HEK293 (cell line): ENCODE data around the gene HMGN4.

Experiments used
- CTCF ChIA-PET: fragments of 350-600 bp; formaldehyde crosslinking; extraction: SDS; loops from one replicate; lab custom pipeline; 2021; ENCODE audit warnings: antibody characterized with exemption; lab: Yijun Ruan, JAX
- POLR2A ChIA-PET: fragments of 300-600 bp; formaldehyde crosslinking; extraction: SDS; loops from one replicate; lab custom pipeline; 2020; ENCODE audit warnings: antibody characterized with exemption, inconsistent platforms; lab: Yijun Ruan, JAX
- H3K27ac ChIP-seq: fragments of 200-500 bp; sonication (Bioruptor generic); 2 replicates; pipeline ENCODE4 v1.5.1; 2014; ENCODE audit warnings: low read depth, low read length, control low read depth, inconsistent platforms; ENCODE audit errors: extremely low read depth
- H3K36me3 ChIP-seq, 2 experiments: fragments of 200-500 bp in 1 of 2; sonication (Bioruptor generic) in 1 of 2; 1 replicate in 1 of 2; 2 replicates in 1 of 2; pipeline ENCODE4 v1.5.1; 2014 to 2017; ENCODE audit warnings: inconsistent platforms in 2 of 2, low read length in 2 of 2; ENCODE audit not compliant: control insufficient read depth in 2 of 2, insufficient read depth in 1 of 2
- H3K4me1 ChIP-seq: fragments of 200-500 bp; sonication (Bioruptor generic); 2 replicates; pipeline ENCODE4 v1.5.1; 2014; ENCODE audit warnings: mild to moderate bottlenecking, low read length, inconsistent platforms; ENCODE audit not compliant: control insufficient read depth, insufficient read depth
- H3K4me3 ChIP-seq: 2 replicates; pipeline ENCODE4 v1.5.1; 2011; ENCODE audit warnings: low read depth, mild to moderate bottlenecking, control low read depth, low read length, moderate library complexity
- H3K9me3 ChIP-seq: fragments of 200-500 bp; sonication (Bioruptor generic); 2 replicates; pipeline ENCODE4 v1.5.1; 2014; ENCODE audit warnings: low read depth, low read length, inconsistent platforms; ENCODE audit not compliant: control insufficient read depth, insufficient read depth
- GFI1B ChIP-seq: fragments of 450-650 bp; formaldehyde crosslinking; IDR thresholded peaks from 2 replicates; pipeline ENCODE4 v1.5.1; 2016; ENCODE audit warnings: missing biosample characterization, missing genetic modification characterization
- KLF10 ChIP-seq: fragments of 450-650 bp; IDR thresholded peaks from 2 replicates; pipeline ENCODE4 v1.5.1; 2018; ENCODE audit warnings: missing biosample characterization, mild to moderate bottlenecking, missing genetic modification characterization
- OVOL3 ChIP-seq: fragments of 450-650 bp; formaldehyde crosslinking; IDR thresholded peaks from 2 replicates; pipeline ENCODE4 v1.5.1; 2016; ENCODE audit warnings: missing biosample characterization, missing genetic modification characterization
- SCRT1 ChIP-seq: fragments of 450-650 bp; formaldehyde crosslinking; IDR thresholded peaks from 2 replicates; pipeline ENCODE4 v1.5.1; 2016; ENCODE audit warnings: missing biosample characterization, missing genetic modification characterization, borderline replicate concordance
- SETDB1 ChIP-seq: IDR thresholded peaks from one replicate; pipeline ENCODE4 v1.6.1; 2017; ENCODE audit warnings: mild to moderate bottlenecking, low read length, moderate library complexity, mixed read lengths; ENCODE audit not compliant: insufficient read length
- SP2 ChIP-seq: fragments of 450-650 bp; formaldehyde crosslinking; IDR thresholded peaks from 2 replicates; pipeline ENCODE4 v1.5.1; 2016; ENCODE audit warnings: missing biosample characterization, missing genetic modification characterization
- SP3 ChIP-seq: fragments of 450-650 bp; formaldehyde crosslinking; IDR thresholded peaks from 2 replicates; pipeline ENCODE4 v1.5.1; 2016; ENCODE audit warnings: missing biosample characterization, missing genetic modification characterization
- SP7 ChIP-seq: fragments of 450-650 bp; formaldehyde crosslinking; IDR thresholded peaks from 2 replicates; pipeline ENCODE4 v1.5.1; 2016; ENCODE audit warnings: missing biosample characterization, missing genetic modification characterization
- YY2 ChIP-seq: fragments of 450-650 bp; formaldehyde crosslinking; IDR thresholded peaks from 2 replicates; pipeline ENCODE4 v1.5.1; 2016; ENCODE audit warnings: missing biosample characterization, missing genetic modification characterization
- ZBTB1 ChIP-seq: fragments of 450-650 bp; formaldehyde crosslinking; IDR thresholded peaks from 2 replicates; pipeline ENCODE4 v1.5.1; 2016; ENCODE audit warnings: missing biosample characterization, missing genetic modification characterization
- ZBTB44 ChIP-seq: fragments of 450-650 bp; IDR thresholded peaks from 2 replicates; pipeline ENCODE4 v1.5.1; 2018; ENCODE audit warnings: missing biosample characterization, mild to moderate bottlenecking, missing genetic modification characterization
- ZNF121 ChIP-seq: fragments of 450-650 bp; formaldehyde crosslinking; IDR thresholded peaks from 2 replicates; pipeline ENCODE4 v1.5.1; 2016; ENCODE audit warnings: missing biosample characterization, missing genetic modification characterization
- ZNF16 ChIP-seq: fragments of 450-650 bp; formaldehyde crosslinking; IDR thresholded peaks from 2 replicates; pipeline ENCODE4 v1.5.1; 2016; ENCODE audit warnings: low read depth, missing biosample characterization, missing genetic modification characterization
- ZNF174 ChIP-seq: fragments of 450-650 bp; formaldehyde crosslinking; IDR thresholded peaks from 2 replicates; pipeline ENCODE4 v1.5.0; 2017; ENCODE audit warnings: missing biosample characterization, mild to moderate bottlenecking, missing genetic modification characterization
- ZNF184 ChIP-seq: fragments of 450-650 bp; IDR thresholded peaks from 2 replicates; pipeline ENCODE4 v1.5.1; 2018; ENCODE audit warnings: missing biosample characterization, mild to moderate bottlenecking, missing genetic modification characterization
- ZNF24 ChIP-seq: fragments of 450-650 bp; formaldehyde crosslinking; IDR thresholded peaks from 2 replicates; pipeline ENCODE4 v1.5.1; 2016; ENCODE audit warnings: missing biosample characterization, missing genetic modification characterization
- ZNF280D ChIP-seq: fragments of 450-650 bp; formaldehyde crosslinking; IDR thresholded peaks from 2 replicates; pipeline ENCODE4 v1.5.1; 2016; ENCODE audit warnings: missing biosample characterization, missing genetic modification characterization
- ZNF488 ChIP-seq: fragments of 450-650 bp; formaldehyde crosslinking; IDR thresholded peaks from 2 replicates; pipeline ENCODE4 v1.5.1; 2016; ENCODE audit warnings: missing biosample characterization, missing genetic modification characterization
- ZNF664 ChIP-seq: fragments of 450-650 bp; formaldehyde crosslinking; IDR thresholded peaks from 2 replicates; pipeline ENCODE4 v1.5.1; 2016; ENCODE audit warnings: missing biosample characterization, missing genetic modification characterization
- ZNF830 ChIP-seq: fragments of 450-650 bp; IDR thresholded peaks from 2 replicates; pipeline ENCODE4 v1.5.0; 2018; ENCODE audit warnings: missing biosample characterization, missing genetic modification characterization, low read depth, mild to moderate bottlenecking, moderate library complexity
- ZSCAN30 ChIP-seq: fragments of 450-650 bp; IDR thresholded peaks from 2 replicates; pipeline ENCODE4 v1.5.1; 2018; ENCODE audit warnings: missing biosample characterization, mild to moderate bottlenecking, missing genetic modification characterization, moderate library complexity
- TF ChIP-seq, protein P1 (sequence below): fragments of 450-650 bp; formaldehyde crosslinking; IDR thresholded peaks from 2 replicates; pipeline ENCODE4 v1.5.1; 2016; ENCODE audit warnings: missing biosample characterization, missing genetic modification characterization, borderline replicate concordance
- TF ChIP-seq, protein P2 (sequence below): fragments of 450-650 bp; formaldehyde crosslinking; IDR thresholded peaks from 2 replicates; pipeline ENCODE4 v1.5.1; 2017; ENCODE audit warnings: missing biosample characterization, missing genetic modification characterization

HMGN4 gene

GRCh38 chr6:26554447-26554696 is 16.2 kb downstream of the HMGN4 start (continued):
- TF ChIP-seq ZNF121 (tag by site-specific recombination) (no peak), OVOL3 (tag by site-specific recombination) (no peak), SP3 (tag by site-specific recombination) (no peak), ZNF16 (tag by site-specific recombination) (no peak), ZBTB1 (tag by site-specific recombination) (no peak), ZNF280D (tag by site-specific recombination) (no peak)
- TF ChIP-seq, protein P1, sequence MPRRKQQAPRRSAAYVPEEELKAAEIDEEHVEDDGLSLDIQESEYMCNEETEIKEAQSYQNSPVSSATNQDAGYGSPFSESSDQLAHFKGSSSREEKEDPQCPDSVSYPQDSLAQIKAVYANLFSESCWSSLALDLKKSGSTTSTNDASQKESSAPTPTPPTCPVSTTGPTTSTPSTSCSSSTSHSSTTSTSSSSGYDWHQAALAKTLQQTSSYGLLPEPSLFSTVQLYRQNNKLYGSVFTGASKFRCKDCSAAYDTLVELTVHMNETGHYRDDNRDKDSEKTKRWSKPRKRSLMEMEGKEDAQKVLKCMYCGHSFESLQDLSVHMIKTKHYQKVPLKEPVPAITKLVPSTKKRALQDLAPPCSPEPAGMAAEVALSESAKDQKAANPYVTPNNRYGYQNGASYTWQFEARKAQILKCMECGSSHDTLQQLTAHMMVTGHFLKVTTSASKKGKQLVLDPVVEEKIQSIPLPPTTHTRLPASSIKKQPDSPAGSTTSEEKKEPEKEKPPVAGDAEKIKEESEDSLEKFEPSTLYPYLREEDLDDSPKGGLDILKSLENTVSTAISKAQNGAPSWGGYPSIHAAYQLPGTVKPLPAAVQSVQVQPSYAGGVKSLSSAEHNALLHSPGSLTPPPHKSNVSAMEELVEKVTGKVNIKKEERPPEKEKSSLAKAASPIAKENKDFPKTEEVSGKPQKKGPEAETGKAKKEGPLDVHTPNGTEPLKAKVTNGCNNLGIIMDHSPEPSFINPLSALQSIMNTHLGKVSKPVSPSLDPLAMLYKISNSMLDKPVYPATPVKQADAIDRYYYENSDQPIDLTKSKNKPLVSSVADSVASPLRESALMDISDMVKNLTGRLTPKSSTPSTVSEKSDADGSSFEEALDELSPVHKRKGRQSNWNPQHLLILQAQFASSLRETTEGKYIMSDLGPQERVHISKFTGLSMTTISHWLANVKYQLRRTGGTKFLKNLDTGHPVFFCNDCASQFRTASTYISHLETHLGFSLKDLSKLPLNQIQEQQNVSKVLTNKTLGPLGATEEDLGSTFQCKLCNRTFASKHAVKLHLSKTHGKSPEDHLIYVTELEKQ (tag by site-specific recombination): no peak
- TF ChIP-seq, protein P2, sequence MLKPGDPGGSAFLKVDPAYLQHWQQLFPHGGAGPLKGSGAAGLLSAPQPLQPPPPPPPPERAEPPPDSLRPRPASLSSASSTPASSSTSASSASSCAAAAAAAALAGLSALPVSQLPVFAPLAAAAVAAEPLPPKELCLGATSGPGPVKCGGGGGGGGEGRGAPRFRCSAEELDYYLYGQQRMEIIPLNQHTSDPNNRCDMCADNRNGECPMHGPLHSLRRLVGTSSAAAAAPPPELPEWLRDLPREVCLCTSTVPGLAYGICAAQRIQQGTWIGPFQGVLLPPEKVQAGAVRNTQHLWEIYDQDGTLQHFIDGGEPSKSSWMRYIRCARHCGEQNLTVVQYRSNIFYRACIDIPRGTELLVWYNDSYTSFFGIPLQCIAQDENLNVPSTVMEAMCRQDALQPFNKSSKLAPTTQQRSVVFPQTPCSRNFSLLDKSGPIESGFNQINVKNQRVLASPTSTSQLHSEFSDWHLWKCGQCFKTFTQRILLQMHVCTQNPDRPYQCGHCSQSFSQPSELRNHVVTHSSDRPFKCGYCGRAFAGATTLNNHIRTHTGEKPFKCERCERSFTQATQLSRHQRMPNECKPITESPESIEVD (tag by site-specific recombination): no peak
- TF ChIP-seq, all 188 proteins: peak for 0

DNA sequence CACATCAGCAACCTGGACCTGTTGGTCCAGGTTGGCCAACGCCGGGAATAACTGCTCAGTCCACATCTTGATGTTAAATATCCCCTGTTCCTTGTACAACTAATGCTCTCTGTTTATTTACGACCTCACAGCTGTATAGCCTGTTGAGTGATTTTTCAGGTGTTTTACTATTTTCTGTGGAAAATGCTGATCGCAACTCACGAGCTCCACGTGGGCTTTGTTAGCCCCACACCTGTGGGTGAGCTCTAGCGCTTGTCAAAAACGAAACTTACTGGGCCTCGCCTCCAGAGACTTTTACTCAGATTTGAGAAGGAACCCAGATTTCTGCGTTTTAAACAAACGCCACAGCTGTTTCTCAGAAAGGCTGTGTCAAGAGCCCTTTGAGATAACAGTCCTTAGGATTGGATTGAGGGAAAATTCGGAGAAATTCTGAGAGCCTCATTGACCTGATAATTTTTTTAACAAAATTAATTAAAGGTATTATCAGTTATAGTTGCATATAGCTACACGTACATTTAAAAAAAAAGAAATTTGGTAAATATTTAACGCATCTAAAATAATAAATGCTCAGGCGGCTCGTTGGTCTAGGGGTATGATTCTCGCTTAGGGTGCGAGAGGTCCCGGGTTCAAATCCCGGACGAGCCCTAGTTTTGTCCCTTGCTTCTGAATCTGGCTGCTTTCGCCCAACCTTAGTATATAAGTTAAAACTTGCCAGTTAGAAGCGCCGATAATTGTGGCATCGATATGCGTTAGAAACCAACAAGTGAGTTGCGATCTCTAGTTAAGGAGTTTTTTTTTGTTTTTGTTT is 16.7 kb downstream of the HMGN4 start:
- Histone ChIP-seq H3K9me3 (no peaks in the 10 kb centered on the region), H3K4me1 (no peaks in the 10 kb centered on the region), H3K4me3 (peak overlapping the region; percentile 48), H3K36me3 (no peaks in the 10 kb centered on the region), H3K27ac (peak overlapping the region; percentile 32; the same call in 1 of the 2 replicates)
- CTCF ChIA-PET: interaction anchor here (0.6 to 3.3 kb wide), 4 partner anchors 17 to 213 kb away, joined by 3 to 9 read pairs (median 7); no protein-coding TSS in a partner anchor
- POLR2A ChIA-PET: interaction anchor here (3.6 kb wide), 1 partner anchor 18 kb away, joined by 29 read pairs; the partner anchor contains the start of gene HMGN4
- TF ChIP-seq, protein P2 (tag by site-specific recombination): peak; percentile 58; the same call in 1 of the 2 replicates
- TF ChIP-seq ZBTB44 (peak; percentile 61; the same call in 1 of the 2 replicates), KLF10 (0 out of 2 replicates have a peak, but pooled peaks have one; percentile 48), ZNF830 (0 out of 2 replicates have a peak, but pooled peaks have one; percentile 11), ZNF488 (no peak), ZNF24 (no peak), ZNF664 (0 out of 2 replicates have a peak, but pooled peaks have one; percentile 46), ZSCAN30 (peak; percentile 74), GFI1B (tag by site-specific recombination) (peak; percentile 75), SP7 (tag by site-specific recombination) (peak; percentile 50; the same call in 1 of the 2 replicates), ZNF174 (tag by site-specific recombination) (no peak), SETDB1 (no peak), YY2 (tag by site-specific recombination) (no peak), ZNF184 (peak; percentile 48; the same call in 1 of the 2 replicates), SP2 (tag by site-specific recombination) (no peak), SCRT1 (tag by site-specific recombination) (peak; percentile 96)
